Limb (tissue), 2 donors: ENCODE results near the gene FLAD1.

Experiments
- DNase-seq, 2 donors: peaks; one replicate each; pipeline ENCODE4 v3.0.0-alpha.2; 2016; ENCODE audit errors: extremely low spot score in 2 of 2

The FLAD1 gene

DNA sequence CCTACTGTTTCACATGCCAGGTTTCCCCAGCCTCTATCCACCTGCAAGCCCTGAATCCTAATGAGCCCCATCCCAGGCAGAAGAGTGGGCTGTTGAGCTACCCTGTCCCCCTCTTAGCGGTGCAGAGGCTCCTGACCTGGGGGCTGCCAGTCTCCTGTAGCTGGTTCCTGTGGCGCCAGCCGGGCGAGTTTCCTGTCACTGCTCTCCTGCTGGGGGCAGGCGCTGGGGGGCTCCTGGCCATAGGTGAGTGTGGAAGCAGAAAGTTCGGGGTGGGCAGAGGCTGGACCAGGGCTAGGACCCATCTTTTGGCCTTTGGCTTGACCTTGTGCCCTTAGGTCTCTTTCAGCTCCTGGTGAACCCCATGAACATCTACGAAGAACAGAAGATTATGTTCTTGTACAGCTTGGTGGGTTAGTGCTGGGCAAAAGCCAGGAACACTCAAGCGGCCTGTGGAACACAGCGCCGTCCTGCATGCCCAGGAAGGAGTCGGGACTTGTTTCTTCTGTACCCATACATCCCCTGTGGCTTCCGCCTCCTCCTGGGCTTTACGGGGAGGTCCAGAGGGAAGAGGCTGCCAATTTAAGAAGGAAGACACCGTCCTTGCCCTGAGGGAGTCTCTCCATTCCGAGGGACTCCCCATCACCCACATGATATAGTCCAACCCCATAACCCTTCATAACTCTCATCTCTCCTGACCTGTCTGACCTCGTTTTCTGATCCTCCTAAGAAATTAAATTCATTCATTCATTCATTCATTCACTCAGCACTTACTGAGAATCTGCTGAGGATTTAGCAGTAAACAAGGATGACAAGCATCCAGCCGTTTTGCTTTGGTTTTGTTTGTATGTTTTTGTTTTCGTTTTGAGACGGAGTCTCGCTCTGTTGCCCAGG lies 51.4 kb downstream of the FLAD1 start:
- no peak for DNase-seq

DNA sequence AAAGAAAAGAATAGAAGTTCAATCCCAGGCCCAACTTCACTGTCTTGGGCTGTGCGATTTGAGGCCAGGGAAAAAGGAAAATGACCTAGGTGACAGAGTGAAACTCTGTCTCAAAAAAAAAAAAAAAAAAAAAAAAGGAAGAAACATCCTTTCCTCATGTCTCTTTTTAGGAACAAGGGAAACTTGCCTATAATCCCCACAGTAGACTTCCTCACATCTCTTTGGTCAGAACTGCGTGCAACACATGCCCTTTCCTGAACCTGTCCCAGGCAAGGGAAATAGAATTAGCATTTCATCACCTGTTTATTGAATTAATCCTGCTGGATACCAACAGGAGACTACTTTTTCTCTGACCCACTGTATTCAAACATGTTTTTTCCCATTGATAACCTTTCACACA lies 52.8 kb downstream of the FLAD1 start:
- DNase-seq, result no peak

DNA sequence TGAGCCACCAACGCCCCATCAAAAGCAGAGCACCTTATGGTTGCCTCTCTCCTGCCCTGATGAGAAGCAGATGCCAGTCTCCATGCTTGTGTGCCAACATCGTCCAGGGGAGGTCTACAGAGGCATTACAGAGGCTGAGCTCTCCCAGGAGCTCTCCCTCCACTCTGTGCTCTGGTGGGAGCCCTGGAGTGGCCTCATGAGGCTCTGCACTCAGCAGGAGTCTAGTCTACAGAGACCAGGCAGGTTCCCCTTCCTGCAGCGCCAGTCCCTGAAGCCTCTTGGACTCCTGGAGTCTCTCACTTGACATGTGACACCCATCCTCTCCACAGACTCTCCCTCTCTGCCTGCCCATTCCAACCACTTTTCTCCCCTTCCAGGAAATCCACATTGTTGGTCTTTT lies 53.9 kb downstream of the FLAD1 start:
- DNase-seq, result no peak

DNA sequence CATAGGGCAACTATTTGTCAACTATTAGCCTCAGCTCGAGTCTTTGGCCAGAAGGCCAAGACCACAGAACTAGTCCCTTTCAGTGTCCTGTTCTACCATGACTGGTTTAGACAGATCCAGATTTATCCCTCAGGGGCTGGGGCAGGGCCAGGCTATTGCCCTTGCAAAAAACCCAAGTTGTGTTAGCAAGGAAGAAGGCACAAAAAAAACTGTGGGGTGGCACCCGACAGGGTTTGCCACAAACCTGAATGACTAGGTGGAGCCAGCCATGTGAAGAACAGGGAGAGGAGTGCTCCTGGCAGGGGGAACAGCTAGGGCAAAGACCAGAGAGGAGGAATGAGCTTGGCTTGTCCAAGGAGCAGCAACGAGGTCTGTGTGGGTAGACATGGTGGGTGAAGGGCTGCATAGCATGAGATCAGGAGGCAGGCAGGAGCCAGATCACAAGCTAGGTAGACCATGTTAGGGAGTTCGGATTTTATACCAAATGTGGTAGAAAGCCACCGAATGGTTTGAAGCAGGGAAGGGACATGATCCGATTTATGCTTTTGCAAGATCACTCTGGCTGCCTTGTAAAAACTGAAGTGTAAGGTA lies 54.8 kb downstream of the FLAD1 start:
- no peak for DNase-seq

DNA sequence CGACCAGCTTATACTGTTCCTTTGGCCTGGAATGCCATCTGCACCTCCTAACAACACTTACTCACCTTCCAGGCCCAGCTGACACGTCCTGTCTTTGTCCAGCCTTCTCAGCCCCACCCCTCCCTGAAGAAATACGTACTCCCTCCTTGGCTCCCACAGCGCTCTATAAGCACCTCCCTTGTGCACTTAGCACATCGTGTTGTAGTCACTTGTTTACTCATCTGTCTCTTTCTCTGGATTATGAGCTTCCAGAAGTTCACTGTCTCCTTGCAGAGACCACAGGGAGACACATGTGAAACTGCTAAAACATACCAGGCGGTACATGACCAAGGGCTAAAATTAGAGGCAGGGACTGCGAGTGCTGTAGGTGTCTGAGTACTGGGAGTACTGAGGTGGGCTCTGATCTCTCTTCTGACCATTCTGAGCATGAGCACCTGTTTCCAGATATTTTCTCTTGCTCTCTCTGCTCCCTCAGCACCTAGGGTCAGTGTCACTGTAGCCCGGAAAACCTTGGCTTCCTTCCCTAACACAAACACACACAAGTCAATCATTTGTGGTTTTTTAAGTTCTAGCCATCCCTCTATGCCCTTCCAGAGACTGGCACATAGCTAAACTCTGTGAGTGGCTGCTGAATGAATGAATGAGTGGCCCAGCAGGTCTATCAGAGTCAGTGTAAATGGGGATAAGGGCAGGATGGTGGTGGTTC lies 55.6 kb downstream of the FLAD1 start:
- no peak for DNase-seq

DNA sequence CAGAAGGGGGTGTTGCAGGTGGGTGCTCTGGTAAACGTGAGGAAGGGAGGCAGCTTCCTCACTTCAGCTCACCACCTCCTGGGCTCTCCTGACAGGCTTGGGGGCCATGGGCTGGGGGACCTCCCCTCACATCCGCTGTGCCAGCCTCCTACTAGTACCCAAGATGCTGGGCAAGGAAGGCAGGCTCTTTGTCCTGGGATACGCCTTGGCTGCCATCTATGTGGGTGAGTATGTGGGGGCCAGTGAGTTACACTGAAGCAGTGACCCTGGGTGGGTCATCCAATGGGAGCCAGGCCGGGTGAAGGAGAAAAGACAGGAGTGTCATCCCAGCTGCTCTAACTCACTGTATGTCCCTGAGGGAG lies 56.1 kb downstream of the FLAD1 start:
- no peak for DNase-seq

DNA sequence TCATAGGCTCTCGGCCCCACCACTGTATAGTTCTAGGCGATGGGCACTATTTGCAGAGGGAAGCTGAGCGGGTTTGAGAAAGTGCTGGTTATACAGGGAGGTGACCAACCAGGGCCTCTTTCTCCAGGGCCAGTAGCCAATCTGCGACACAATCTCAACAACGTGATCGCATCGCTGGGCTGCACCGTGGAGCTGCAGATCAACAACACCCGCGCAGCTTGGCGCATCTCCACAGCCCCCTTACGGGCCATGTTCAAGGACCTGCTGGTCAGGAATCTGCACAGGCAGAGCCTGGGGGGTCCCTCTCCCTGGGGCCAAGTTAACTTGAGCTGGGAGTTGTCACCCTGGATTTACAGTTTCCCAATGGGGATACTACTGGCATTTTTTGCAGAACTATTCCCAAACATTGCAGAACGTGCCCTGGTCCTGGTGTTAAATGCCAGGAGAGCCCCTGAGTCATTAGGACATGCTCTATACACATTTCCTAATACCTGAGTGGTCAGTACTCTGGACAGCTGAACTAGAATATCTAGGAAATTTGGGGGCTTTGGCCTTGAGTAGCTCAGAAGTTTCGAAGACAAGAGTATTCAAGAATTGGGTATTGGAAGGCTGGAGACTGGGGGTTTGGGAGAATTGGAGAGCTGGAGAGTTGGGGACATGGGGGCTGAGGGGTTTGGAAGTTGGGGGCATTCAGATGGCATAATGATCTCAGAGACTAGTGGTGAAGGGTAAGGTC lies 57.4 kb downstream of the FLAD1 start:
- no peak for DNase-seq
